ENCODE data around the gene COL23A1.

- TF ChIP-seq EZH2 (IDR thresholded peaks at IDR 0.05; ENCODE audit: low read length, unreplicated experiment) (no peak), CTCF (conservative IDR thresholded peaks at IDR 0.05; ENCODE audit: low read depth, low read length) (no peak)
These were observed 35.2 kb downstream of the COL23A1 start for GRCh38 chr5:178555005-178555404.

All from PC-3 (cell line).